ENCODE measurements around the gene CNN2. TPM values are rescaled to one million over a fixed set of nuclear protein-coding genes. Genes with fewer than 3 reads are reported as not detected.

CNN2 gene
- total and polyA plus RNA-seq, 9 of the 15 experiments (the other 6 are each of a cell fraction or from before 2014, with no cell fraction given), result 12.1 to 174 (median 52.7) TPM

DNA sequence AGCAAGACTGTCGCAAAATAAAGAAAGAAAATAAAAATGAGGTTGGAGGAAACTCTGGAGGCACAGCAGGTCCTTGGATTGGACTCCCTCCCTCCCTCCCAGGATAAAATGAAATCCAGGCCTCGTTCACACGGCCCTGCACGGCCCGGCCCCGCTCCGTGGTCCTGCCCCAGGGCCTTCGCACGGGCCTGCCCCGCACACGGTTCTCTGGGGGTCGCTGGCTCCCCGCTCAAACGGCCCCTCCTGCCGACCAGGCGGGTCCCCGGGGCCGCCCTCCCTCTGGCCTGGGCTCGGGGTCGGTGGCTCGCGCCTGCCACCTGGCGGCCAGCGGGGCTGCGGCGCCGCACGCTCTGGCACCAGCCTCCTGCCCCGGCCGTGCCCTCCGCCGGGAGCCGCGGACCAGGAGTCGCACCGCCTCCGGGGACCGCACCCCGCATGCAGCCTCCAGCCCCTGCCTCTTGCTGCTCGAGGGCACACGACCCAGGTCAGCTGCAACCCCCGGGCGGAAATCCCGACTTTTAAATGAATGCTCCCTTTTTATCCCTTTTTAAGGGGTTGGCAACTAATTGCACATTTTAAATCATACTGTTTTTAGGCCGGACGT, 43.7 kb upstream of the CNN2 start (continued):
- TF ChIP-seq GMEB1 (CRISPR knock-in tag; IDR thresholded peaks at IDR 0.05), result no peak
- TF ChIP-seq, protein P1, sequence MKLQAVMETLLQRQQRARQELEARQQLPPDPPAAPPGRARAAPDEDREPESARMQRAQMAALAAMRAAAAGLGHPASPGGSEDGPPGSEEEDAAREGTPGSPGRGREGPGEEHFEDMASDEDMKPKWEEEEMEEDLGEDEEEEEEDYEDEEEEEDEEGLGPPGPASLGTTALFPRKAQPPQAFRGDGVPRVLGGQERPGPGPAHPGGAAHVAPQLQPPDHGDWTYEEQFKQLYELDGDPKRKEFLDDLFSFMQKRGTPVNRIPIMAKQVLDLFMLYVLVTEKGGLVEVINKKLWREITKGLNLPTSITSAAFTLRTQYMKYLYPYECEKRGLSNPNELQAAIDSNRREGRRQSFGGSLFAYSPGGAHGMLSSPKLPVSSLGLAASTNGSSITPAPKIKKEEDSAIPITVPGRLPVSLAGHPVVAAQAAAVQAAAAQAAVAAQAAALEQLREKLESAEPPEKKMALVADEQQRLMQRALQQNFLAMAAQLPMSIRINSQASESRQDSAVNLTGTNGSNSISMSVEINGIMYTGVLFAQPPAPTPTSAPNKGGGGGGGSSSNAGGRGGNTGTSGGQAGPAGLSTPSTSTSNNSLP (IDR thresholded peaks at IDR 0.05; ENCODE audit: borderline replicate concordance, low read depth, low read length), result no peak
- no peak for TF ChIP-seq HIVEP1 (CRISPR knock-in tag; IDR thresholded peaks at IDR 0.05)
- no peak for TF ChIP-seq CBX2 (IDR thresholded peaks at IDR 0.05; ENCODE audit: insufficient read depth, low read length, poor library complexity, severe bottlenecking)
- no peak for TF ChIP-seq HNRNPUL1 (IDR thresholded peaks at IDR 0.05; ENCODE audit: low read length)
- TF ChIP-seq ZNF12 (CRISPR knock-in tag; IDR thresholded peaks at IDR 0.05), result no peak
- TF ChIP-seq CHD4 (IDR thresholded peaks at IDR 0.05; ENCODE audit: insufficient read depth, insufficient replicate concordance, low read depth, low read length, poor library complexity, severe bottlenecking), result no peak
- peak; percentile 53; the same call in 1 of the 2 replicates for TF ChIP-seq ARID4B (CRISPR knock-in tag; IDR thresholded peaks at IDR 0.05)
- TF ChIP-seq, protein P2, sequence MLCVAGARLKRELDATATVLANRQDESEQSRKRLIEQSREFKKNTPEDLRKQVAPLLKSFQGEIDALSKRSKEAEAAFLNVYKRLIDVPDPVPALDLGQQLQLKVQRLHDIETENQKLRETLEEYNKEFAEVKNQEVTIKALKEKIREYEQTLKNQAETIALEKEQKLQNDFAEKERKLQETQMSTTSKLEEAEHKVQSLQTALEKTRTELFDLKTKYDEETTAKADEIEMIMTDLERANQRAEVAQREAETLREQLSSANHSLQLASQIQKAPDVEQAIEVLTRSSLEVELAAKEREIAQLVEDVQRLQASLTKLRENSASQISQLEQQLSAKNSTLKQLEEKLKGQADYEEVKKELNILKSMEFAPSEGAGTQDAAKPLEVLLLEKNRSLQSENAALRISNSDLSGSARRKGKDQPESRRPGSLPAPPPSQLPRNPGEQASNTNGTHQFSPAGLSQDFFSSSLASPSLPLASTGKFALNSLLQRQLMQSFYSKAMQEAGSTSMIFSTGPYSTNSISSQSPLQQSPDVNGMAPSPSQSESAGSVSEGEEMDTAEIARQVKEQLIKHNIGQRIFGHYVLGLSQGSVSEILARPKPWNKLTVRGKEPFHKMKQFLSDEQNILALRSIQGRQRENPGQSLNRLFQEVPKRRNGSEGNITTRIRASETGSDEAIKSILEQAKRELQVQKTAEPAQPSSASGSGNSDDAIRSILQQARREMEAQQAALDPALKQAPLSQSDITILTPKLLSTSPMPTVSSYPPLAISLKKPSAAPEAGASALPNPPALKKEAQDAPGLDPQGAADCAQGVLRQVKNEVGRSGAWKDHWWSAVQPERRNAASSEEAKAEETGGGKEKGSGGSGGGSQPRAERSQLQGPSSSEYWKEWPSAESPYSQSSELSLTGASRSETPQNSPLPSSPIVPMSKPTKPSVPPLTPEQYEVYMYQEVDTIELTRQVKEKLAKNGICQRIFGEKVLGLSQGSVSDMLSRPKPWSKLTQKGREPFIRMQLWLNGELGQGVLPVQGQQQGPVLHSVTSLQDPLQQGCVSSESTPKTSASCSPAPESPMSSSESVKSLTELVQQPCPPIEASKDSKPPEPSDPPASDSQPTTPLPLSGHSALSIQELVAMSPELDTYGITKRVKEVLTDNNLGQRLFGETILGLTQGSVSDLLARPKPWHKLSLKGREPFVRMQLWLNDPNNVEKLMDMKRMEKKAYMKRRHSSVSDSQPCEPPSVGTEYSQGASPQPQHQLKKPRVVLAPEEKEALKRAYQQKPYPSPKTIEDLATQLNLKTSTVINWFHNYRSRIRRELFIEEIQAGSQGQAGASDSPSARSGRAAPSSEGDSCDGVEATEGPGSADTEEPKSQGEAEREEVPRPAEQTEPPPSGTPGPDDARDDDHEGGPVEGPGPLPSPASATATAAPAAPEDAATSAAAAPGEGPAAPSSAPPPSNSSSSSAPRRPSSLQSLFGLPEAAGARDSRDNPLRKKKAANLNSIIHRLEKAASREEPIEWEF (CRISPR knock-in tag; IDR thresholded peaks at IDR 0.05), result no peak
- no peak for TF ChIP-seq ZNF277 (CRISPR knock-in tag; IDR thresholded peaks at IDR 0.05; ENCODE audit: borderline replicate concordance)
